Endodermal cell (in vitro differentiated cells): Measurements from ENCODE around the gene CELF3. TPM values are rescaled to one million over a fixed set of nuclear protein-coding genes. Genes with fewer than 3 reads are reported as not detected.

Experiments
- DNase-seq: peaks from one replicate; pipeline ENCODE4 v3.0.0-alpha.2; 2017
- H3K27ac ChIP-seq: 2 replicates; pipeline ENCODE4 v1.5.1; 2013; ENCODE audit warnings: mild to moderate bottlenecking, low read depth, low read length, moderate library complexity
- H3K27me3 ChIP-seq: 2 replicates; pipeline ENCODE4 v1.6.1; 2013; ENCODE audit warnings: mild to moderate bottlenecking, low read length, moderate library complexity; ENCODE audit not compliant: insufficient read depth, control insufficient read depth, poor library complexity, severe bottlenecking
- H3K36me3 ChIP-seq: 2 replicates; pipeline ENCODE4 v1.7.0; 2013; ENCODE audit warnings: mild to moderate bottlenecking, low read length, moderate library complexity; ENCODE audit not compliant: control insufficient read depth, insufficient read depth
- H3K4me1 ChIP-seq: one replicate; pipeline ENCODE4 v1.7.0; 2013; ENCODE audit warnings: low read length; ENCODE audit not compliant: control insufficient read depth, insufficient read depth
- H3K4me3 ChIP-seq: 2 replicates; pipeline ENCODE4 v1.5.1; 2013; ENCODE audit warnings: mild to moderate bottlenecking, low read length, moderate library complexity
- H3K9ac ChIP-seq: 2 replicates; pipeline ENCODE4 v1.6.1; 2013; ENCODE audit warnings: mild to moderate bottlenecking, low read length, moderate library complexity; ENCODE audit not compliant: poor library complexity, severe bottlenecking; ENCODE audit errors: extremely low read depth
- H3K9me3 ChIP-seq: 2 replicates; pipeline ENCODE4 v1.6.1; 2013; ENCODE audit warnings: mild to moderate bottlenecking, low read length, moderate library complexity; ENCODE audit not compliant: control insufficient read depth
- H3K27ac Mint-ChIP-seq: 2 replicates; pipeline ENCODE4 v1.8.0; 2020; ENCODE audit warnings: mixed read lengths
- H3K27me3 Mint-ChIP-seq: 2 replicates; pipeline ENCODE4 v1.8.0; 2021; ENCODE audit warnings: mild to moderate bottlenecking, mixed read lengths; ENCODE audit not compliant: insufficient read depth
- H3K36me3 Mint-ChIP-seq: 2 replicates; pipeline ENCODE4 v1.8.0; 2020; ENCODE audit warnings: low read depth, mixed read lengths
- H3K4me1 Mint-ChIP-seq: 2 replicates; pipeline ENCODE4 v1.8.0; 2020; ENCODE audit warnings: mixed read lengths
- H3K4me3 Mint-ChIP-seq: 2 replicates; pipeline ENCODE4 v1.8.0; 2020; ENCODE audit warnings: mild to moderate bottlenecking, moderate library complexity, mixed read lengths
- H3K9me3 Mint-ChIP-seq: 2 replicates; pipeline ENCODE4 v1.8.0; 2020; ENCODE audit warnings: mild to moderate bottlenecking, mixed read lengths
- WGBS, 2 experiments: methylation state at CpG; one replicate each; pipeline versions ENCODE4 v1.1.5 to v1.1.7; 2013; ENCODE audit warnings: missing lambda C conversion rate in 2 of 2, mixed read lengths in 1 of 2; ENCODE audit not compliant: insufficient coverage in 1 of 2, insufficient read length in 1 of 2; 5-methylcytosine and 5-hydroxymethylcytosine counted together
- total RNA-seq, 2 donors: library from RNA; stranded (reverse); fragmentation: NEBNext Ultra II Directional in 1 of 2; extraction: Animal tissue kit (Norgen Biotek cat#: 25700) in 1 of 2; gene quantifications; 2 replicates in 1 of 2; 3 replicates in 1 of 2; pipeline ENCODE4 v1.2.1, GENCODE V29; 2021
- TF ChIP-seq, protein P1 (sequence below): fragments of 200-600 bp; sonication (generic); conservative IDR thresholded peaks from 2 replicates; pipeline ENCODE4 v1.5.0; 2021; ENCODE audit warnings: antibody characterized with exemption, mild to moderate bottlenecking

CELF3 gene
- total RNA-seq, 2 donors from 2014 or later = 0.24 to 0.40 TPM

GRCh38 chr1:151729157-151729965, 12.8 kb upstream of the CELF3 start:
- WGBS, 2 experiments = 81 to 84% methylated on average over 8 to 10 of the region's 10 CpGs
- Histone ChIP-seq H3K9ac (no peak overlapping the region), H3K27me3 (peaks cover 13% of the 10 kb centered on the region), H3K27ac (no peak overlapping the region), H3K36me3 (no peaks in the 10 kb centered on the region), H3K4me1 (no peaks in the 10 kb centered on the region), H3K4me3 (no peak overlapping the region), H3K9me3 (no peaks in the 10 kb centered on the region)
- DNase-seq = no peak
- no peak overlapping the region for H3K27ac Mint-ChIP-seq
- H3K4me3 Mint-ChIP-seq = no peak overlapping the region
- TF ChIP-seq, protein P1, sequence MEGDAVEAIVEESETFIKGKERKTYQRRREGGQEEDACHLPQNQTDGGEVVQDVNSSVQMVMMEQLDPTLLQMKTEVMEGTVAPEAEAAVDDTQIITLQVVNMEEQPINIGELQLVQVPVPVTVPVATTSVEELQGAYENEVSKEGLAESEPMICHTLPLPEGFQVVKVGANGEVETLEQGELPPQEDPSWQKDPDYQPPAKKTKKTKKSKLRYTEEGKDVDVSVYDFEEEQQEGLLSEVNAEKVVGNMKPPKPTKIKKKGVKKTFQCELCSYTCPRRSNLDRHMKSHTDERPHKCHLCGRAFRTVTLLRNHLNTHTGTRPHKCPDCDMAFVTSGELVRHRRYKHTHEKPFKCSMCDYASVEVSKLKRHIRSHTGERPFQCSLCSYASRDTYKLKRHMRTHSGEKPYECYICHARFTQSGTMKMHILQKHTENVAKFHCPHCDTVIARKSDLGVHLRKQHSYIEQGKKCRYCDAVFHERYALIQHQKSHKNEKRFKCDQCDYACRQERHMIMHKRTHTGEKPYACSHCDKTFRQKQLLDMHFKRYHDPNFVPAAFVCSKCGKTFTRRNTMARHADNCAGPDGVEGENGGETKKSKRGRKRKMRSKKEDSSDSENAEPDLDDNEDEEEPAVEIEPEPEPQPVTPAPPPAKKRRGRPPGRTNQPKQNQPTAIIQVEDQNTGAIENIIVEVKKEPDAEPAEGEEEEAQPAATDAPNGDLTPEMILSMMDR = no peak
- H3K27me3 Mint-ChIP-seq = peaks cover 30% of the 10 kb centered on the region
- H3K36me3 Mint-ChIP-seq = no peaks in the 10 kb centered on the region
- peaks cover 8% of the 10 kb centered on the region for H3K4me1 Mint-ChIP-seq
- no peaks in the 10 kb centered on the region for H3K9me3 Mint-ChIP-seq

GRCh38 chr1:151728151-151729054, 11.8 kb upstream of the CELF3 start:
- H3K9me3 Mint-ChIP-seq = no peaks in the 10 kb centered on the region
- Histone ChIP-seq H3K36me3 (no peaks in the 10 kb centered on the region), H3K9me3 (no peaks in the 10 kb centered on the region), H3K27ac (no peak overlapping the region), H3K27me3 (peaks cover 20% of the 10 kb centered on the region), H3K9ac (no peak overlapping the region), H3K4me1 (no peaks in the 10 kb centered on the region), H3K4me3 (no peak overlapping the region)
- peaks cover 39% of the 10 kb centered on the region for H3K27me3 Mint-ChIP-seq
- no peak overlapping the region for H3K27ac Mint-ChIP-seq
- 50 to 61% methylated on average over 9 to 19 of the region's 19 CpGs for WGBS, 2 experiments
- no peak overlapping the region for H3K4me3 Mint-ChIP-seq
- TF ChIP-seq, protein P1 = no peak
- peaks cover 14% of the 10 kb centered on the region for H3K4me1 Mint-ChIP-seq
- H3K36me3 Mint-ChIP-seq = no peaks in the 10 kb centered on the region
- peak; percentile 83 for DNase-seq

GRCh38 chr1:151723726-151724370, 7.2 kb upstream of the CELF3 start:
- H3K4me1 Mint-ChIP-seq = peaks cover 12% of the 10 kb centered on the region
- no peak overlapping the region for H3K27ac Mint-ChIP-seq
- no peak overlapping the region for H3K4me3 Mint-ChIP-seq
- H3K9ac ChIP-seq = no peak overlapping the region
- H3K4me1 ChIP-seq = peaks cover 4% of the 10 kb centered on the region
- H3K27ac ChIP-seq = no peak overlapping the region
- peaks cover 75% of the 10 kb centered on the region for H3K27me3 Mint-ChIP-seq
- H3K9me3 Mint-ChIP-seq = no peaks in the 10 kb centered on the region
- DNase-seq = peak; percentile 51
- TF ChIP-seq, protein P1 = no peak
- no peaks in the 10 kb centered on the region for H3K36me3 Mint-ChIP-seq
- H3K4me3 ChIP-seq = no peak overlapping the region
- WGBS, 2 experiments = 63 to 90% methylated on average over 2 to 3 of the region's 3 CpGs
- H3K27me3 ChIP-seq = peaks cover 65% of the 10 kb centered on the region
- no peaks in the 10 kb centered on the region for H3K36me3 ChIP-seq
- H3K9me3 ChIP-seq = no peaks in the 10 kb centered on the region
